Right renal cortex interstitium (tissue), 3 donors: ENCODE results near the gene CNBD2. TPM values are rescaled to one million over a fixed set of nuclear protein-coding genes. Genes with fewer than 3 reads are reported as not detected.
"Not testable (repeated sequence)": the region's sequence is repeated elsewhere in the genome, so short reads cannot be mapped to it uniquely, and the experiment has no call there.

Source experiments
- DNase-seq, 3 donors: peaks; one replicate each; pipeline ENCODE4 v3.0.0-alpha.2; 2013; ENCODE audit warnings: low read depth in 3 of 3, low spot score in 2 of 3
- polyA plus RNA-seq, 3 donors: library from polyadenylated mRNA; unstranded; fragments of 120-200 nt; gene quantifications; one replicate each; pipeline ENCODE4 v1.2.1, GENCODE V29; 2013; ENCODE audit not compliant: insufficient read length in 3 of 3

The CNBD2 gene
- polyA plus RNA-seq, 3 donors, result 0.56 to 0.82 (median 0.79) TPM

GRCh38 chr20:36053863-36054518, 85.6 kb downstream of the CNBD2 start:
- not testable (repeated sequence) for DNase-seq

GRCh38 chr20:36055145-36055544, 86.8 kb downstream of the CNBD2 start:
- DNase-seq, result no peak

- no peak for DNase-seq
Observed at GRCh38 chr20:36060676-36061075, 92.3 kb downstream of the CNBD2 start.

GRCh38 chr20:36061754-36062153, 93.4 kb downstream of the CNBD2 start:
- DNase-seq, result no peak

- DNase-seq, result no peak
Observed at GRCh38 chr20:36062799-36063198, 94.4 kb downstream of the CNBD2 start.

- DNase-seq, result no peak
Observed at GRCh38 chr20:36063916-36064657, 95.7 kb downstream of the CNBD2 start.

GRCh38 chr20:36064658-36065426, 96.5 kb downstream of the CNBD2 start:
- DNase-seq, result peak; percentile 74 to 79 (median 76)

- DNase-seq, result no peak
Observed at GRCh38 chr20:36065427-36065998, 97.1 kb downstream of the CNBD2 start.

GRCh38 chr20:36066777-36067176, 98.4 kb downstream of the CNBD2 start:
- DNase-seq, result no peak

GRCh38 chr20:36068526-36068925, 100.1 kb downstream of the CNBD2 start:
- DNase-seq, result not testable (repeated sequence)

GRCh38 chr20:36070451-36070850, 102.1 kb downstream of the CNBD2 start:
- DNase-seq, result no peak

GRCh38 chr20:36071848-36072247, 103.5 kb downstream of the CNBD2 start:
- DNase-seq, result no peak

- DNase-seq, result no peak
Observed at GRCh38 chr20:36074983-36075382, 106.6 kb downstream of the CNBD2 start.

- DNase-seq, result not testable (repeated sequence)
Observed at GRCh38 chr20:36077762-36078161, 109.4 kb downstream of the CNBD2 start.

GRCh38 chr20:36079486-36079885, 111.1 kb downstream of the CNBD2 start:
- DNase-seq, result no peak

- DNase-seq, result not testable (repeated sequence)
Observed at GRCh38 chr20:36079984-36080383, 111.6 kb downstream of the CNBD2 start.

Other genes starting within 250 kb of the CNBD2 start
- gene RBM39, start 226.3 kb upstream of the CNBD2 start, polyA plus RNA-seq, result 100 to 1,000 TPM; 567 to 645 (median 630) TPM
- gene PHF20, start 196.6 kb upstream of the CNBD2 start, polyA plus RNA-seq, result 10 to 100 TPM; 38.7 to 43.9 (median 41.6) TPM
- 10 to 100 TPM; 22.2 to 27.8 (median 25.7) TPM for gene SCAND1, start 14.1 kb upstream of the CNBD2 start, polyA plus RNA-seq
- 10 to 100 TPM; 67.5 to 72.0 (median 72.0) TPM for gene EPB41L1, start 186.2 kb downstream of the CNBD2 start, polyA plus RNA-seq